H9 (cell line): Measurements from ENCODE around the gene SMIM3. TPM values are rescaled to one million over a fixed set of nuclear protein-coding genes. Genes with fewer than 3 reads are reported as not detected.

Source experiments
- DNase-seq: peaks from one replicate; pipeline ENCODE4 v3.0.0-alpha.2; 2017
- H2AFZ ChIP-seq: one replicate; pipeline ENCODE4 v1.6.1; 2013; ENCODE audit warnings: mild to moderate bottlenecking, low read length, control low read depth, moderate library complexity
- H2AK5ac ChIP-seq: 2 replicates; pipeline ENCODE4 v1.6.1; 2013; ENCODE audit warnings: low read length, control low read depth, mixed read lengths; ENCODE audit not compliant: insufficient read length
- H2BK120ac ChIP-seq: one replicate; pipeline ENCODE4 v1.6.1; 2013; ENCODE audit warnings: low read depth, mild to moderate bottlenecking, low read length, control low read depth, inconsistent platforms; ENCODE audit not compliant: poor library complexity, severe bottlenecking
- H2BK12ac ChIP-seq: 2 replicates; pipeline ENCODE4 v1.6.1; 2013; ENCODE audit warnings: low read length, control low read depth, mixed read lengths, low read depth; ENCODE audit not compliant: insufficient read length
- H2BK15ac ChIP-seq: 2 replicates; pipeline ENCODE4 v1.6.1; 2013; ENCODE audit warnings: low read depth, low read length, control low read depth
- H2BK20ac ChIP-seq: one replicate; pipeline ENCODE4 v1.6.1; 2013; ENCODE audit warnings: low read depth, mild to moderate bottlenecking, low read length, control low read depth, inconsistent platforms; ENCODE audit not compliant: poor library complexity, severe bottlenecking
- H2BK5ac ChIP-seq: 2 replicates; pipeline ENCODE4 v1.6.1; 2013; ENCODE audit warnings: low read length, control low read depth, mixed read lengths; ENCODE audit not compliant: insufficient read length
- H3K14ac ChIP-seq: 2 replicates; pipeline ENCODE4 v1.6.1; 2013; ENCODE audit warnings: low read length, control low read depth; ENCODE audit not compliant: insufficient read depth
- H3K18ac ChIP-seq: 2 replicates; pipeline ENCODE4 v1.6.1; 2013; ENCODE audit warnings: low read depth, mild to moderate bottlenecking, mixed read lengths, low read length, control low read depth; ENCODE audit not compliant: insufficient read length
- H3K23ac ChIP-seq: 2 replicates; pipeline ENCODE4 v1.6.1; 2013; ENCODE audit warnings: low read length, control low read depth, mixed read lengths, low read depth; ENCODE audit not compliant: insufficient read length
- H3K23me2 ChIP-seq: 2 replicates; pipeline ENCODE4 v1.6.1; 2013; ENCODE audit warnings: low read depth, mild to moderate bottlenecking, mixed read lengths, low read length, control low read depth; ENCODE audit not compliant: insufficient read length, poor library complexity, severe bottlenecking
- H3K27ac ChIP-seq: 2 replicates; pipeline ENCODE4 v1.5.1; 2013; ENCODE audit warnings: low read length, control low read depth, mixed read lengths, low read depth; ENCODE audit not compliant: insufficient read length
- H3K27me3 ChIP-seq: 2 replicates; pipeline ENCODE4 v1.6.1; 2013; ENCODE audit warnings: low read length, control low read depth, inconsistent platforms; ENCODE audit not compliant: insufficient read depth
- H3K4ac ChIP-seq: 2 replicates; pipeline ENCODE4 v1.6.1; 2013; ENCODE audit warnings: low read depth, mild to moderate bottlenecking, control low read depth, inconsistent platforms, low read length, moderate library complexity
- H3K4me1 ChIP-seq: 2 replicates; pipeline ENCODE4 v1.6.1; 2013; ENCODE audit warnings: low read length, control low read depth, inconsistent platforms; ENCODE audit not compliant: insufficient read depth
- H3K4me2 ChIP-seq: 2 replicates; pipeline ENCODE4 v1.6.1; 2013; ENCODE audit warnings: low read length, control low read depth, mixed read lengths; ENCODE audit not compliant: insufficient read length, insufficient read depth
- H3K56ac ChIP-seq: 2 replicates; pipeline ENCODE4 v1.6.1; 2013; ENCODE audit warnings: low read depth, mild to moderate bottlenecking, mixed read lengths, low read length, control low read depth; ENCODE audit not compliant: insufficient read length
- H3K79me1 ChIP-seq: 2 replicates; pipeline ENCODE4 v1.6.1; 2013; ENCODE audit warnings: low read depth, mild to moderate bottlenecking, moderate library complexity, low read length, control low read depth, inconsistent platforms; ENCODE audit not compliant: insufficient read depth, poor library complexity, severe bottlenecking
- H3K79me2 ChIP-seq: 2 replicates; pipeline ENCODE4 v1.6.1; 2013; ENCODE audit warnings: low read length, control low read depth, inconsistent platforms; ENCODE audit not compliant: insufficient read depth
- H3K9ac ChIP-seq: 2 replicates; pipeline ENCODE4 v1.6.1; 2013; ENCODE audit warnings: low read length, control low read depth, mixed read lengths; ENCODE audit not compliant: insufficient read length; ENCODE audit errors: extremely low read depth
- H3K9me3 ChIP-seq: one replicate; pipeline ENCODE4 v1.6.1; 2013; ENCODE audit warnings: low read depth, low read length, inconsistent platforms; ENCODE audit not compliant: control insufficient read depth
- H3T11ph ChIP-seq: one replicate; pipeline ENCODE4 v1.6.1; 2013; ENCODE audit warnings: mild to moderate bottlenecking, low read length, control low read depth, inconsistent platforms
- H4K20me1 ChIP-seq: one replicate; pipeline ENCODE4 v1.6.1; 2013; ENCODE audit not compliant: control insufficient read depth, insufficient read length, insufficient read depth
- H4K5ac ChIP-seq: 2 replicates; pipeline ENCODE4 v1.6.1; 2013; ENCODE audit warnings: low read depth, mild to moderate bottlenecking, mixed read lengths, low read length, control low read depth; ENCODE audit not compliant: insufficient read length
- H4K8ac ChIP-seq: replicated peaks from 2 replicates; pipeline ENCODE4 v1.6.1; 2013; ENCODE audit warnings: low read length, control low read depth, mixed read lengths, low read depth; ENCODE audit not compliant: insufficient read length
- H4K91ac ChIP-seq: 2 replicates; pipeline ENCODE4 v1.6.1; 2013; ENCODE audit warnings: low read depth, mild to moderate bottlenecking, moderate library complexity, mixed read lengths, low read length, control low read depth; ENCODE audit not compliant: insufficient read length
- H3K27ac Mint-ChIP-seq, 3 experiments: 2 replicates in 2 of 3; 3 replicates in 1 of 3; pipeline ENCODE4 v1.8.0; 2020 to 2021; ENCODE audit warnings: mixed read lengths in 3 of 3, mild to moderate bottlenecking in 1 of 3, moderate library complexity in 1 of 3
- H3K27me3 Mint-ChIP-seq: 2 replicates; pipeline ENCODE4 v1.8.0; 2021; ENCODE audit warnings: low read depth, mild to moderate bottlenecking, moderate library complexity, mixed read lengths
- H3K36me3 Mint-ChIP-seq, 3 experiments: 2 replicates in 2 of 3; 3 replicates in 1 of 3; pipeline ENCODE4 v1.8.0; 2020 to 2021; ENCODE audit warnings: low read depth in 3 of 3, mixed read lengths in 3 of 3; ENCODE audit not compliant: insufficient read depth in 1 of 3
- H3K4me1 Mint-ChIP-seq, 2 experiments: 2 replicates each; pipeline ENCODE4 v1.8.0; 2020; ENCODE audit warnings: mixed read lengths in 2 of 2
- H3K4me3 Mint-ChIP-seq, 2 experiments: 2 replicates in 1 of 2; 3 replicates in 1 of 2; pipeline ENCODE4 v1.8.0; 2020 to 2021; ENCODE audit warnings: mild to moderate bottlenecking in 2 of 2, mixed read lengths in 2 of 2, moderate library complexity in 1 of 2
- H3K9me3 Mint-ChIP-seq, 2 experiments: 2 replicates in 1 of 2; 3 replicates in 1 of 2; pipeline ENCODE4 v1.8.0; 2020; ENCODE audit warnings: mild to moderate bottlenecking in 2 of 2, mixed read lengths in 2 of 2, moderate library complexity in 1 of 2
- CTCF ChIP-seq: fragments of 200-600 bp; sonication (generic); conservative IDR thresholded peaks from 3 replicates; pipeline ENCODE4 v1.8.0; 2021; ENCODE audit warnings: antibody characterized with exemption, mild to moderate bottlenecking
- WGBS: extraction: QIAGEN DNeasy Blood & Tissue Kit; methylation state at CpG from one replicate; pipeline ENCODE4 v1.1.7; 2013; ENCODE audit warnings: missing lambda C conversion rate, low lambda C conversion rate, mixed read lengths; ENCODE audit not compliant: insufficient read length; ENCODE audit errors: extremely low coverage; 5-methylcytosine and 5-hydroxymethylcytosine counted together
- total RNA-seq: library from RNA; stranded (reverse); gene quantifications from 2 replicates; pipeline ENCODE4 v1.2.1, GENCODE V29; 2021

Gene SMIM3
- total RNA-seq, 1 experiment from 2014 or later = 42.0 TPM

GRCh38 chr5:150789450-150789849 is 10.9 kb downstream of the SMIM3 start:
- Mint-ChIP-seq H3K4me1 (peaks cover 53 to 55% of the 10 kb centered on the region in 2 experiments), H3K4me3 (no peak overlapping the region), H3K36me3 (peaks cover 26 to 38% (median 28%) of the 10 kb centered on the region in 3 experiments), H3K27ac (peak overlapping the region in 2 of 3 experiments; percentile 15 to 75; a peak in 3 of 7 replicates), H3K9me3 (peaks cover 12 to 16% of the 10 kb centered on the region in 2 experiments), H3K27me3 (no peaks in the 10 kb centered on the region)
- Histone ChIP-seq H3K79me1 (peaks cover 2% of the 10 kb centered on the region), H4K91ac (no peak overlapping the region), H3K4ac (no peak overlapping the region), H2BK20ac (no peak overlapping the region), H3K23ac (no peak overlapping the region), H3K27me3 (no peaks in the 10 kb centered on the region), H2BK15ac (no peak overlapping the region), H3K9me3 (no peaks in the 10 kb centered on the region), H3K56ac (no peak overlapping the region), H2BK120ac (no peak overlapping the region), H3K9ac (no peak overlapping the region), H4K20me1 (no peaks in the 10 kb centered on the region), H3K23me2 (no peaks in the 10 kb centered on the region), H2AK5ac (no peak overlapping the region), H2BK12ac (no peak overlapping the region), H2BK5ac (no peak overlapping the region), H3K4me2 (no peak overlapping the region), H4K8ac (no peak overlapping the region), H3K18ac (no peak overlapping the region), H3K27ac (no peak overlapping the region), H3K79me2 (no peaks in the 10 kb centered on the region; the same call in 1 of the 2 replicates), H2AFZ (no peak overlapping the region), H4K5ac (no peak overlapping the region), H3K14ac (no peak overlapping the region), H3K4me1 (peaks cover 7% of the 10 kb centered on the region; the same call in 1 of the 2 replicates), H3T11ph (no peak overlapping the region)
- DNase-seq = no peak
- no peak for TF ChIP-seq CTCF
- WGBS = no CpG with 5 or more reads among the region's 6 CpGs
